Subcutaneous abdominal adipose tissue (tissue), 5 donors: ENCODE results near the gene SPACA5.

ENCODE experiments used
- H3K27ac ChIP-seq: one replicate; pipeline ENCODE4 v1.7.0; 2013; ENCODE audit warnings: low read depth, mild to moderate bottlenecking, inconsistent platforms, low read length, moderate library complexity
- H3K27me3 ChIP-seq, 5 donors: one replicate each; pipeline ENCODE4 v1.7.0; 2013; ENCODE audit warnings: low read length in 5 of 5, inconsistent platforms in 1 of 5; ENCODE audit not compliant: control insufficient read depth in 5 of 5, insufficient read depth in 4 of 5
- H3K36me3 ChIP-seq, 5 donors: one replicate each; pipeline ENCODE4 v1.7.0; 2013; ENCODE audit warnings: low read length in 5 of 5; ENCODE audit not compliant: control insufficient read depth in 5 of 5, insufficient read depth in 5 of 5
- H3K4me1 ChIP-seq, 5 donors: one replicate each; pipeline ENCODE4 v1.7.0; 2013; ENCODE audit warnings: low read length in 5 of 5, mild to moderate bottlenecking in 3 of 5, moderate library complexity in 1 of 5; ENCODE audit not compliant: control insufficient read depth in 5 of 5, insufficient read depth in 5 of 5
- H3K4me3 ChIP-seq, 5 donors: one replicate each; pipeline ENCODE4 v1.7.0; 2013; ENCODE audit warnings: low read length in 5 of 5, low read depth in 1 of 5
- H3K9ac ChIP-seq, 5 donors: one replicate each; pipeline ENCODE4 v1.7.0; 2013; ENCODE audit warnings: low read length in 5 of 5, mild to moderate bottlenecking in 4 of 5, moderate library complexity in 3 of 5
- H3K9me3 ChIP-seq, 5 donors: one replicate each; pipeline ENCODE4 v1.7.0; 2013; ENCODE audit warnings: low read length in 5 of 5; ENCODE audit not compliant: control insufficient read depth in 5 of 5
- donor health status: healthy.
- donor health status: healthy.
- donor health status: healthy.
- donor health status: healthy.
- donor health status: healthy.

SPACA5 gene

GRCh38 chrX:48043056-48043455, 36.3 kb downstream of the SPACA5 start:
- peaks cover 0 to 7% (median 5%) of the 10 kb centered on the region in 5 donors for H3K27me3 ChIP-seq
- H3K9me3 ChIP-seq = peaks cover 0 to 4% (median 0%) of the 10 kb centered on the region in 5 donors
- H3K27ac ChIP-seq = no peak overlapping the region
- H3K4me3 ChIP-seq = no peak overlapping the region
- H3K36me3 ChIP-seq = no peaks in the 10 kb centered on the region
- H3K9ac ChIP-seq = no peak overlapping the region
- peaks cover 0 to 9% (median 7%) of the 10 kb centered on the region in 5 donors for H3K4me1 ChIP-seq

DNA sequence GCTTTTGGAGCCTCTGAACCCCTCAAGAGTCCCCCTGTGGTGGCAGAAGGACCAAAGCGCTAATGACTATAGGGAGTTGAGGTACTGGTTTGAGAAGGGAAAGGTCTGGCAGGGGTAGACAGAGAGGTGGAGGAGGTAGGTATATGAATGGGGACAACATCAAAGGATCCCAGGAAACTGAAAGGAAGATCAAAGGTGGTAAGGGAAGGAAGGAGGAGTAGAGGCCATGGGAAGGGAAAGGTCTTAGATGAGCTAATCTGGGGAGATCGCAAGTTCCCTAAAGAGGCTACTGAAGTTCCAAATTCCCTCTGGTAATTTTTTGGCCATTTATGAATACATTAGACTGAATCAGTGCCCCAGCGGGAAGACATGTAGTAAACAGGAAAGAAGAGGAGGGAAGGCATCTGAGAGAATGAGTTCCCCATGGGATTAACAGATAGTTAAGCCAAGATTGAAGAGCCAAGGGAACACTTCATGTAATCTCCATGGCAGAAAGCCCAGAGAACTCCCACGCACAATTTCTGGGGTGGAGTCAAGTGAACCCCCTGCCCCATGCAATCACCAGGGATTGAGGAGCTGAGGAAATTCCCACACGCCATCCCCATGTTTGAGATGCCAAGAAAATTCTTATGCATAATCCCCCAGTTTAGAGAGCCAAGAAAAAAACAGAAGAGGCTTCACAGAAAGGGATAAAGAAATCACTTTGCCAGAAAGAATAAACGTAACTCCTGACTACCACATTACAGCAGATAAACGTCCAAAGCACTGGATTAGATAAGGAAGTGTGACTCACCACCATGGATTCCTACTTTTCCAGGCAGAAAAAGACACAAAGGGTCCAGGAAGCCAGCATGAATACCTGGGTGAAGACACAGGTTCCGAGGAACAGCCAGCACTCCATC, 38.9 kb downstream of the SPACA5 start:
- Histone ChIP-seq H3K27ac (peak overlapping the region; percentile 27), H3K9ac (peak overlapping the region in 1 of 5 donors; percentile 30), H3K27me3 (peaks cover 0 to 9% (median 5%) of the 10 kb centered on the region in 5 donors), H3K4me3 (no peak overlapping the region), H3K9me3 (no peaks in the 10 kb centered on the region), H3K4me1 (peaks cover 0 to 9% (median 7%) of the 10 kb centered on the region in 5 donors), H3K36me3 (no peaks in the 10 kb centered on the region)

DNA sequence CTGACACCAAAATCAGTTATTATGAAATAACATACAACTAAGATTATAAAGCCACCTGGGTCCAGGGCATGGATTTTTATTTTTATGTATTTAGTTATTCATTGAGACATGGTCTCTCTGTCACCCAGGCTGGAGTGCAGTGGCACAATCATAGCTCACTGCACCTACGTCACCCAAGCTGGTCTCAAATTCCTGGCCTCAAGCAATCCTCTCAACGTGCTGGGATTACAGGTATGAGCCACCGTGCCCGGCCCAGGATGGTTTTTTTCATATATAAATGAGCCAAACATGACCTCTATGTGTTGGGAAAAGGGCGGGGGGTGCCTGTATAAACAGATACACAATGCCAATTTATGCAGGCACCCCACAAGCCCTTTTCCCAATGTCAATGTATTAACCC, 40.1 kb downstream of the SPACA5 start:
- peak overlapping the region; percentile 6 for H3K27ac ChIP-seq
- peaks cover 0 to 9% (median 7%) of the 10 kb centered on the region in 5 donors for H3K4me1 ChIP-seq
- no peaks in the 10 kb centered on the region for H3K36me3 ChIP-seq
- H3K9me3 ChIP-seq = no peaks in the 10 kb centered on the region
- H3K27me3 ChIP-seq = peaks cover 0 to 9% (median 5%) of the 10 kb centered on the region in 5 donors
- no peak overlapping the region for H3K9ac ChIP-seq
- H3K4me3 ChIP-seq = no peak overlapping the region

DNA sequence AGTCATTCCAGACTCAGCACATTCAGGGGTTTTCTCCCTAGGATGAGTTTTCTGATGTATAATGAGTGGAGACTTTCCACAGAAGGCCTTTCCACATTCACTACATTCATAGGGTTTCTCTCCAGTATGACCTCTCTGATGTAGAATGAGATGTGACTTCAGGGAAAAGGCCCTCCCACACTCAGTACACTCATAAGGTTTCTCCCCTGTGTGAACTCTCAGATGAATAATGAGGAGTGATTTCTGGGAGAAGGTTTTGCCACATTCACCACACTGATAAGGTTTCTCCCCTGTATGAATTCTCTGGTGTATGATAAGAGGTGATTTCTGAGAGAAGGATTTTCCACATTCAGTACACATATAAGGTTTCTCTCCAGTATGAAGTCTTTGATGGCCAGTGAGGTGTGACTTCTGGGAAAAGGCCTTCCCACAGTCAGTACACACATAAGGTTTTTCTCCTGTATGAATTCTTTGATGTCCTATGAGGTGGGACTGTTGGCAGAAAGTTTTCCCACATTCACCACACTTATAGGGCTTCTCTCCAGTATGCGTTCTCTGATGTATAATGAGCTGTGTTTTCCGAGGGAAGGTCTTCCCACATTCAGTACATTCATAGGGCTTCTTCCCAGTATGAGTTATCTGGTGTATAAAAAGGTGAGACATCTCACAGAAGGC, 52.0 kb downstream of the SPACA5 start:
- H3K9me3 ChIP-seq = peaks cover 22 to 32% (median 26%) of the 10 kb centered on the region in 5 donors

DNA sequence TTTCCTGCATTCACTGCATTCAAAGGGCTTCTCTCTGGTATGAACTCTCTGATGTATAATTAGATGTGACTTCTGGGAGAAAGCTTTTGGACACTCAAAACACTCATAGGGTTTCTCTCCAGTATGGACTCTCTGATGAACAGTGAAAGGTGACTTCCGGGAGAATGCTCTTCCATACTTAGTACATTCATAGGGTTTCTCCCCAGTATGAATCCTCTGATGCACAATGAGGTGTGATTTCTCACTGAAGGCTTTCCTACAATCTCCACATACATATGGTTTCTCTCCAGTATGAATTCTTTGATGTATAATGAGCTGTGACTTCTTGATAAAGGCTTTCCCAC, 52.5 kb downstream of the SPACA5 start:
- Histone ChIP-seq H3K27ac (no peak overlapping the region), H3K27me3 (peaks cover 0 to 2% (median 0%) of the 10 kb centered on the region in 5 donors), H3K4me3 (no peak overlapping the region), H3K9me3 (peaks cover 22 to 32% (median 26%) of the 10 kb centered on the region in 5 donors), H3K9ac (no peak overlapping the region), H3K4me1 (peaks cover 0 to 5% (median 0%) of the 10 kb centered on the region in 5 donors), H3K36me3 (peaks cover 6 to 31% (median 11%) of the 10 kb centered on the region in 5 donors)

More for the DNA sequence above, 52.0 kb downstream of the SPACA5 start:
- Histone ChIP-seq H3K27ac (no peak overlapping the region), H3K36me3 (peaks cover 6 to 27% (median 11%) of the 10 kb centered on the region in 5 donors), H3K9ac (no peak overlapping the region), H3K4me1 (peaks cover 0 to 5% (median 0%) of the 10 kb centered on the region in 5 donors), H3K27me3 (peaks cover 0 to 2% (median 0%) of the 10 kb centered on the region in 5 donors), H3K4me3 (peak overlapping the region in 1 of 5 donors; percentile 31)
